ENCODE results near the gene TMEM131.

TMEM131 gene

GRCh38 chr2:97991081-97991856, 4.5 kb downstream of the TMEM131 start:
- no peaks in the 10 kb centered on the region for H3K36me3 ChIP-seq (ENCODE audit: control insufficient read depth, insufficient read depth, low read length)
- H3K27ac ChIP-seq (ENCODE audit: low read length), result no peak overlapping the region
- H3K4me3 ChIP-seq (ENCODE audit: low read length), result no peak overlapping the region
- H3K4me1 ChIP-seq (ENCODE audit: control insufficient read depth, insufficient read depth, low read length), result no peaks in the 10 kb centered on the region
- no peaks in the 10 kb centered on the region for H3K9me3 ChIP-seq (ENCODE audit: control insufficient read depth, insufficient read depth, low read length)
- no peak for DNase-seq (ENCODE audit: low read depth, low spot score)
- no CpG with 5 or more reads among the region's 7 CpGs for WGBS (ENCODE audit: insufficient coverage, insufficient read length)
- H3K27me3 ChIP-seq (ENCODE audit: control insufficient read depth, insufficient read depth, low read length), result no peaks in the 10 kb centered on the region

DNA sequence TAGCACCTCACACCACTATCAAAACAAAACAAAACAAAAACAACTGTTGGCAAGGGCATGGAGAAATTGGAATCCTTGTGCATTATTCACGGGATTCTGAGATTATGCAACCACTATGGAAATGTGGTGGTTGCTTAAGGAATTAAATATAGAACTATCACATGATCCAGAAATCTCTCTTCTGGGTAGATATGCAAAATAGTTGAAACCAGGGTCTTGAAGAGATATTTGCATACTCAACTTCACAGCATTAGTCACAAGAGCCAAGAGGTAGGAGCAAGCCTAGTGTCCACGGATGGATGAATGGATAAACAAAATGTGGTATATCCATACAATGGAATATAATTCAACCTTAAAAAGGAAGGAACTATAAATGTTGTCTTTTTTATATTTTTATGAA, 7.0 kb downstream of the TMEM131 start:
- Histone ChIP-seq H3K9me3 (ENCODE audit: control insufficient read depth, insufficient read depth, low read length) (no peaks in the 10 kb centered on the region), H3K4me3 (ENCODE audit: low read length) (no peak overlapping the region), H3K27ac (ENCODE audit: low read length) (no peak overlapping the region), H3K27me3 (ENCODE audit: control insufficient read depth, insufficient read depth, low read length) (no peaks in the 10 kb centered on the region), H3K4me1 (ENCODE audit: control insufficient read depth, insufficient read depth, low read length) (no peaks in the 10 kb centered on the region; the same call in 1 of the 2 replicates), H3K36me3 (ENCODE audit: control insufficient read depth, insufficient read depth, low read length) (no peaks in the 10 kb centered on the region)
- WGBS (ENCODE audit: insufficient coverage, insufficient read length), result no CpG with 5 or more reads among the region's 2 CpGs
- no peak for DNase-seq (ENCODE audit: low read depth, low spot score)

DNA sequence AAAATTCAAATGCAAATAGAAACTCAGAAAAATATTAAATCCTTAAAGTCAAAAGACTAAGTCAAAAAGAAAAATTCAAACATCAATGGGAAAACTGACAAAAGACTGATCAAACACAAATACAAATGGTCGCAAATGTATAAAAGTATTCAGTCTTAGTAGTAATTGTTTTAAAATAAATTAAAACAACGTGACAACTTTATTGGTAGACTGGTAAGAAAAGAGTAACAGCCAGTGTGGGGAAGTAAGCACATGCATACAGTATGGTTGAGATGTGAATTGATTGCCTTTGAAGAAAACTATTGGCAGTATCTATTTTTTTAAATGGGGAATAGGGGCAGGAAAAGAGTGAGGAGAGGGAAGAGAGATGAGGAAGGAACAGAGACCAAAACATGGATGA, 9.8 kb downstream of the TMEM131 start:
- Histone ChIP-seq H3K4me1 (ENCODE audit: control insufficient read depth, insufficient read depth, low read length) (no peaks in the 10 kb centered on the region; the same call in 1 of the 2 replicates), H3K9me3 (ENCODE audit: control insufficient read depth, insufficient read depth, low read length) (no peaks in the 10 kb centered on the region), H3K36me3 (ENCODE audit: control insufficient read depth, insufficient read depth, low read length) (no peaks in the 10 kb centered on the region), H3K27ac (ENCODE audit: low read length) (no peak overlapping the region), H3K27me3 (ENCODE audit: control insufficient read depth, insufficient read depth, low read length) (no peaks in the 10 kb centered on the region), H3K4me3 (ENCODE audit: low read length) (no peak overlapping the region)
- WGBS (ENCODE audit: insufficient coverage, insufficient read length), result no CpG with 5 or more reads among the region's 2 CpGs
- DNase-seq (ENCODE audit: low read depth, low spot score), result no peak

DNA sequence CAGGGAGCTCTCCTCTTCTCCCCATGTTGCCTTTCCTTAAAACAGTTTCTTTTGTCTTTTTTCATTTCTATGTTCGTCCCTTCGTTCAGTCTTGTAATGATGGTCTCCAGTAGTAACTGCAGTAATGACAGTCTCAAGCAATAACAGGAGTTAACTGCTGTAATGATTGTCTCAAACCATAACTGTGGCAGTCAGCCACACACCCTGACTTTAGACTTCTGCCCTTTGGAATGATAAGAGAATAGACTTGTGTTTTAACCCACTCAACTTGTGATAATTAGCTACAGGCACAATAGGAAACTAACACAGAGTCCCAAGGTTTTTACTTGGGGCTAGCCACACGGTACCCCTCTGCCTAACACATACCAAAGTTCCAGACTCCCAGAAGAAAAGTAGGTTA, 12.1 kb downstream of the TMEM131 start:
- no peak for DNase-seq (ENCODE audit: low read depth, low spot score)
- Histone ChIP-seq H3K27me3 (ENCODE audit: control insufficient read depth, insufficient read depth, low read length) (no peaks in the 10 kb centered on the region), H3K9me3 (ENCODE audit: control insufficient read depth, insufficient read depth, low read length) (no peaks in the 10 kb centered on the region; the same call in 1 of the 2 replicates), H3K4me1 (ENCODE audit: control insufficient read depth, insufficient read depth, low read length) (no peaks in the 10 kb centered on the region; the same call in 1 of the 2 replicates), H3K27ac (ENCODE audit: low read length) (no peak overlapping the region), H3K36me3 (ENCODE audit: control insufficient read depth, insufficient read depth, low read length) (no peaks in the 10 kb centered on the region), H3K4me3 (ENCODE audit: low read length) (no peak overlapping the region)
- no CpG with 5 or more reads among the region's 3 CpGs for WGBS (ENCODE audit: insufficient coverage, insufficient read length)

GRCh38 chr2:97983134-97983533, 12.6 kb downstream of the TMEM131 start:
- H3K4me3 ChIP-seq (ENCODE audit: low read length), result no peak overlapping the region
- no peaks in the 10 kb centered on the region; the same call in 1 of the 2 replicates for H3K4me1 ChIP-seq (ENCODE audit: control insufficient read depth, insufficient read depth, low read length)
- no peak for DNase-seq (ENCODE audit: low read depth, low spot score)
- no peaks in the 10 kb centered on the region for H3K27me3 ChIP-seq (ENCODE audit: control insufficient read depth, insufficient read depth, low read length)
- no peak overlapping the region for H3K27ac ChIP-seq (ENCODE audit: low read length)
- WGBS (ENCODE audit: insufficient coverage, insufficient read length), result no CpG with 5 or more reads among the region's 6 CpGs
- peaks cover 1% of the 10 kb centered on the region; the same call in 1 of the 2 replicates for H3K9me3 ChIP-seq (ENCODE audit: control insufficient read depth, insufficient read depth, low read length)
- no peaks in the 10 kb centered on the region for H3K36me3 ChIP-seq (ENCODE audit: control insufficient read depth, insufficient read depth, low read length)

DNA sequence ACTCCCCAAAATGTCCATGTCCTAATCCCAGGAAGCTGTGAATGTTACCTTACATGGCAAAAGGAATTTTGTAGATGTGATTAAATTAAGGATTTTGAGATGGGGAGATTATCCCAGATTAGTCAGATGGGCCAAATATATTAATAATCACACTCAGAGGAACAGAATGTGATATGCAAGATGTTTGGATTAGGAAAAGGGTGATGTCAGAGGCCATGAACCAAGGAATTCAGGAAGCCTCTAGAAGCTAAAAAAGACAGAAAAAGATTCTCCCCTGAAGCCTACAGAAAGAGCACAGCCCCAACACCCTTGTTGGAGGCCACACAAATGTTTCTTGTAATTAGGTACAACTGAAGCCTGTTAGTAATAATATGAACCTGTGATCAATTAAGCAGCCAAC, 13.1 kb downstream of the TMEM131 start:
- no peaks in the 10 kb centered on the region for H3K36me3 ChIP-seq (ENCODE audit: control insufficient read depth, insufficient read depth, low read length)
- H3K9me3 ChIP-seq (ENCODE audit: control insufficient read depth, insufficient read depth, low read length), result peaks cover 1% of the 10 kb centered on the region; the same call in 1 of the 2 replicates
- no peak for DNase-seq (ENCODE audit: low read depth, low spot score)

DNA sequence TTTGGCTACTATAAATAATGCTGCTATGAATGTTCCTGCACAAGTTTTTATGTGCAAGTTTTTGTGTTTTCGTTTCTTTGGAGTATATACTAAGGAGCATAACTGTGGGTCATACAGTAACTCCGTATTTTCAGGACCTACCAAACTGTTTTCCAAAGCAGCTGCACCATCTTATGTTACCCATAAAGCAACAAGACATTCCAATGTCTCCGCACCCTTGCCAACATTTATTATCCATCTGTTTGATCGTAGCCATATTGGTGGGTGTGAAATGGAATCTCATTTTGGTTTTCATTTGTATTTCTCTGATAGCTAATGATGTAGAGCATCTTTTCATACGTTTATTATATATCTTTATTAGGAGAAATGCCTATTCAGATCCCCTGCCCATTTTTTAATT, 13.8 kb downstream of the TMEM131 start:
- peaks cover 1% of the 10 kb centered on the region; the same call in 1 of the 2 replicates for H3K9me3 ChIP-seq (ENCODE audit: control insufficient read depth, insufficient read depth, low read length)

More for the DNA sequence above, 13.1 kb downstream of the TMEM131 start:
- Histone ChIP-seq H3K27me3 (ENCODE audit: control insufficient read depth, insufficient read depth, low read length) (no peaks in the 10 kb centered on the region), H3K27ac (ENCODE audit: low read length) (no peak overlapping the region), H3K4me3 (ENCODE audit: low read length) (no peak overlapping the region), H3K4me1 (ENCODE audit: control insufficient read depth, insufficient read depth, low read length) (no peaks in the 10 kb centered on the region; the same call in 1 of the 2 replicates)

GRCh38 chr2:97979904-97980303, 15.8 kb downstream of the TMEM131 start:
- Histone ChIP-seq H3K36me3 (ENCODE audit: control insufficient read depth, insufficient read depth, low read length) (no peaks in the 10 kb centered on the region), H3K27me3 (ENCODE audit: control insufficient read depth, insufficient read depth, low read length) (no peaks in the 10 kb centered on the region), H3K4me3 (ENCODE audit: low read length) (no peak overlapping the region), H3K4me1 (ENCODE audit: control insufficient read depth, insufficient read depth, low read length) (no peaks in the 10 kb centered on the region; the same call in 1 of the 2 replicates), H3K27ac (ENCODE audit: low read length) (no peak overlapping the region), H3K9me3 (ENCODE audit: control insufficient read depth, insufficient read depth, low read length) (peaks cover 1% of the 10 kb centered on the region; the same call in 1 of the 2 replicates)
- DNase-seq (ENCODE audit: low read depth, low spot score), result no peak
- WGBS (ENCODE audit: insufficient coverage, insufficient read length), result no CpG with 5 or more reads among the region's 2 CpGs

More for the DNA sequence above, 13.8 kb downstream of the TMEM131 start:
- Histone ChIP-seq H3K27ac (ENCODE audit: low read length) (no peak overlapping the region), H3K36me3 (ENCODE audit: control insufficient read depth, insufficient read depth, low read length) (no peaks in the 10 kb centered on the region), H3K4me1 (ENCODE audit: control insufficient read depth, insufficient read depth, low read length) (no peaks in the 10 kb centered on the region; the same call in 1 of the 2 replicates), H3K27me3 (ENCODE audit: control insufficient read depth, insufficient read depth, low read length) (no peaks in the 10 kb centered on the region), H3K4me3 (ENCODE audit: low read length) (no peak overlapping the region)
- DNase-seq (ENCODE audit: low read depth, low spot score), result no peak
- WGBS (ENCODE audit: insufficient coverage, insufficient read length), result no CpG with 5 or more reads among the region's 5 CpGs

DNA sequence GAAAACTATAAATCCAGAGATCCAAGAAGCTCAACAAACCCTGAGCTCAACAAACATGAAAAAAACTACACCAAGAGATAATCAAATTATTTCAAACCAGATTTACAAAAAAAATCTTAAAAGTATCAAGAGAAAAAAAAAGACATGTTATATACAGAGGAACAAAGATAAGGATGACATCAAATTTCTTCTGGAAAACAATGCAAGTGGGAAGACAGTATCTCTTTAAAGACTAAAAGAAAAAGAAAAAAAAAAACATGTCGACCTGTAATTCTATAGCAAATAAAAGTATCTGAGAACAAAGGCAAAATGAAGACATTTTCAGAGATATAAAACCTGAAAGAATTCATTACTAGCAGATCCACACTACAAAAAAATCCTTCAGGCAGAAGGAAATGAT, 21.3 kb downstream of the TMEM131 start:
- no peaks in the 10 kb centered on the region for H3K36me3 ChIP-seq (ENCODE audit: control insufficient read depth, insufficient read depth, low read length)
- 0 out of 2 replicates have a peak, but pooled peaks cover 1% of the 10 kb centered on the region for H3K9me3 ChIP-seq (ENCODE audit: control insufficient read depth, insufficient read depth, low read length)
- no peaks in the 10 kb centered on the region for H3K27me3 ChIP-seq (ENCODE audit: control insufficient read depth, insufficient read depth, low read length)
- no peaks in the 10 kb centered on the region for H3K4me1 ChIP-seq (ENCODE audit: control insufficient read depth, insufficient read depth, low read length)
- no peak overlapping the region for H3K27ac ChIP-seq (ENCODE audit: low read length)
- DNase-seq (ENCODE audit: low read depth, low spot score), result no peak
- no CpG with 5 or more reads among the region's 1 CpG for WGBS (ENCODE audit: insufficient coverage, insufficient read length)
- no peak overlapping the region for H3K4me3 ChIP-seq (ENCODE audit: low read length)

GRCh38 chr2:97970293-97971060, 25.3 kb downstream of the TMEM131 start:
- no CpG with 5 or more reads among the region's 5 CpGs for WGBS (ENCODE audit: insufficient coverage, insufficient read length)
- H3K4me1 ChIP-seq (ENCODE audit: control insufficient read depth, insufficient read depth, low read length), result no peaks in the 10 kb centered on the region
- no peak overlapping the region for H3K4me3 ChIP-seq (ENCODE audit: low read length)
- H3K9me3 ChIP-seq (ENCODE audit: control insufficient read depth, insufficient read depth, low read length), result no peaks in the 10 kb centered on the region
- no peaks in the 10 kb centered on the region for H3K36me3 ChIP-seq (ENCODE audit: control insufficient read depth, insufficient read depth, low read length)
- DNase-seq (ENCODE audit: low read depth, low spot score), result no peak
- H3K27ac ChIP-seq (ENCODE audit: low read length), result no peak overlapping the region
- no peaks in the 10 kb centered on the region for H3K27me3 ChIP-seq (ENCODE audit: control insufficient read depth, insufficient read depth, low read length)

All from iPS DF 6.9 (cell line).